ENCODE measurements around the gene UBE2L3. TPM values are rescaled to one million over a fixed set of nuclear protein-coding genes. Genes with fewer than 3 reads are reported as not detected.

Gene UBE2L3
- total RNA-seq, 1 experiment from 2014 or later, result 86.0 TPM

Other genes with a start within 250 kb of the UBE2L3 start
- gene RIMBP3B, start 184.0 kb upstream of the UBE2L3 start, total RNA-seq (2014; rRNA removed; shearing (Covaris generic)), result 0.02 and 0.57 TPM in 2 replicates
- gene HIC2, start 150.3 kb upstream of the UBE2L3 start, total RNA-seq (2014; rRNA removed; shearing (Covaris generic)), result 0.42 and 0.69 TPM in 2 replicates
- not detected in 2 replicates for gene TMEM191C, start 100.3 kb upstream of the UBE2L3 start, total RNA-seq (2014; rRNA removed; shearing (Covaris generic))
- 0.17 and 1.2 TPM in 2 replicates for gene RIMBP3C, start 16.3 kb upstream of the UBE2L3 start, total RNA-seq (2014; rRNA removed; shearing (Covaris generic))
- 28.4 and 57.4 TPM in 2 replicates for gene YDJC, start 62.3 kb downstream of the UBE2L3 start, total RNA-seq (2014; rRNA removed; shearing (Covaris generic))
- 0.05 TPM in 2 replicates for gene CCDC116, start 65.0 kb downstream of the UBE2L3 start, total RNA-seq (2014; rRNA removed; shearing (Covaris generic))
- 44.7 and 45.0 TPM in 2 replicates for gene SDF2L1, start 74.6 kb downstream of the UBE2L3 start, total RNA-seq (2014; rRNA removed; shearing (Covaris generic))
- gene PPIL2, start 98.3 kb downstream of the UBE2L3 start, total RNA-seq (2014; rRNA removed; shearing (Covaris generic)), result 18.9 and 26.0 TPM in 2 replicates
- gene YPEL1, start 168.1 kb downstream of the UBE2L3 start, total RNA-seq (2014; rRNA removed; shearing (Covaris generic)), result 1.2 and 2.4 TPM in 2 replicates

Data from M059J (cell line).